GM19043 (cell line): ENCODE results near the gene SPRYD3.
A peak's percentile ranks its signal among the peaks of the same experiment; 100 is the strongest.

Experiments
- ATAC-seq: cut with Tn5 transposase; IDR thresholded peaks from one replicate; pipeline ENCODE4 v1.9.1; 2021; ENCODE audit warnings: low read depth; ENCODE audit not compliant: unreplicated experiment

The SPRYD3 gene

GRCh38 chr12:53078425-53079225 lies 565 bp downstream of the SPRYD3 start:
- peak; percentile 2 for ATAC-seq

GRCh38 chr12:53077030-53077429 lies 2.2 kb downstream of the SPRYD3 start:
- no peak for ATAC-seq

GRCh38 chr12:53076461-53076860 lies 2.7 kb downstream of the SPRYD3 start:
- no peak for ATAC-seq

GRCh38 chr12:53074999-53075370 lies 4.2 kb downstream of the SPRYD3 start:
- ATAC-seq, result no peak

- ATAC-seq, result no peak
These were observed 4.7 kb downstream of the SPRYD3 start for GRCh38 chr12:53074283-53074998.

- no peak for ATAC-seq
These were observed 5.3 kb downstream of the SPRYD3 start for GRCh38 chr12:53073881-53074280.

GRCh38 chr12:53071591-53072551 lies 7.3 kb downstream of the SPRYD3 start:
- no peak for ATAC-seq

- no peak for ATAC-seq
These were observed 8.2 kb downstream of the SPRYD3 start for GRCh38 chr12:53070877-53071492.

- ATAC-seq, result no peak
These were observed 9.4 kb downstream of the SPRYD3 start for GRCh38 chr12:53069621-53070410.

- no peak for ATAC-seq
These were observed 10.2 kb downstream of the SPRYD3 start for GRCh38 chr12:53068811-53069585.

- ATAC-seq, result no peak
These were observed 11.0 kb downstream of the SPRYD3 start for GRCh38 chr12:53067993-53068770.

- ATAC-seq, result no peak
These were observed 11.9 kb downstream of the SPRYD3 start for GRCh38 chr12:53067074-53067992.

- ATAC-seq, result no peak
These were observed 12.9 kb downstream of the SPRYD3 start for GRCh38 chr12:53065975-53066931.

GRCh38 chr12:53065470-53065869 lies 13.7 kb downstream of the SPRYD3 start:
- no peak for ATAC-seq

- ATAC-seq, result no peak
These were observed 14.4 kb downstream of the SPRYD3 start for GRCh38 chr12:53064613-53065436.
